Testis (tissue), 3 donors: ENCODE measurements around the gene MPDU1. TPM values are rescaled to one million over a fixed set of nuclear protein-coding genes. Genes with fewer than 3 reads are reported as not detected.

Experiments used
- DNase-seq: peaks from one replicate; pipeline ENCODE4 v3.0.0-alpha.2; 2019
- H3K27ac ChIP-seq, 2 donors: fragments of 200-600 bp; sonication (generic); one replicate each; pipeline ENCODE4 v1.5.1; 2019
- H3K27me3 ChIP-seq: fragments of 200-600 bp; sonication (generic); one replicate; pipeline ENCODE4 v1.5.1; 2019
- H3K36me3 ChIP-seq: fragments of 200-600 bp; sonication (generic); one replicate; pipeline ENCODE4 v1.5.1; 2017; ENCODE audit warnings: low read depth; ENCODE audit errors: missing control alignments
- H3K4me1 ChIP-seq: fragments of 200-600 bp; sonication (generic); one replicate; pipeline ENCODE4 v1.5.1; 2019
- H3K4me3 ChIP-seq, 2 donors: fragments of 200-600 bp; sonication (generic); one replicate each; pipeline ENCODE4 v1.5.1; 2017 to 2019
- H3K9me3 ChIP-seq: fragments of 200-600 bp; sonication (generic); one replicate; pipeline ENCODE4 v1.5.1; 2017
- CTCF ChIP-seq, 3 experiments: fragments of 450-650 bp in 2 of 3; fragments of 200-600 bp in 1 of 3; sonication (generic) in 1 of 3; IDR thresholded peaks; one replicate each; pipeline ENCODE4 v1.5.1; 2016 to 2019; ENCODE audit warnings: antibody characterized with exemption in 3 of 3, mild to moderate bottlenecking in 2 of 3, moderate library complexity in 1 of 3
- POLR2A ChIP-seq: fragments of 450-650 bp; IDR thresholded peaks from one replicate; pipeline ENCODE4 v1.6.1; 2017; ENCODE audit warnings: antibody characterized with exemption, mild to moderate bottlenecking, moderate library complexity
- WGBS, 2 donors: methylation state at CpG; one replicate each; pipeline ENCODE4 v1.1.5; 2018; 5-methylcytosine and 5-hydroxymethylcytosine counted together
- intact Hi-C: fragments of 100-400 bp; cut with DNase I; formaldehyde crosslinking; loops from one replicate; pipeline ENCODE4 v1.15.1; 2023; ENCODE audit warnings: low total_unique reads
- polyA plus RNA-seq: library from polyadenylated mRNA; stranded (reverse); fragments of 350-450 nt; fragmentation: Illumina TruSeq; extraction: RNeasy Lipid Tissue Mini Kit (QIAGEN cat#74804); gene quantifications from one replicate; pipeline ENCODE4 v1.2.3, GENCODE V29; 2014; ENCODE audit warnings: low read depth, low replicate concordance; ENCODE audit not compliant: insufficient read depth
- total RNA-seq, 2 donors: library from RNA; depleted of rRNA; stranded (reverse); fragments of >200 nt; gene quantifications; one replicate each; pipeline ENCODE4 v1.2.3, GENCODE V29; 2016

The MPDU1 gene
- total and polyA plus RNA-seq, 3 donors from 2014 or later: 55.7 to 88.7 (median 60.9) TPM

GRCh38 chr17:7588553-7589203, 5.0 kb downstream of the MPDU1 start:
- Histone ChIP-seq H3K27ac (peak overlapping the region; percentile 28 to 53), H3K9me3 (no peaks in the 10 kb centered on the region), H3K27me3 (no peaks in the 10 kb centered on the region), H3K4me1 (peaks cover 9% of the 10 kb centered on the region), H3K4me3 (peak overlapping the region; percentile 47 to 61), H3K36me3 (no peaks in the 10 kb centered on the region)
- WGBS, 2 donors: 37% methylated on average over 28 of the region's 30 CpGs; no CpG with 5 or more reads in 1 of the 2 donors
- no peak for DNase-seq
- intact Hi-C loops: no loop called here
- TF ChIP-seq CTCF (IDR thresholded peaks at IDR 0.05) (no peak), POLR2A (no peak)

- Histone ChIP-seq H3K9me3 (no peaks in the 10 kb centered on the region), H3K27me3 (no peaks in the 10 kb centered on the region), H3K27ac (peak overlapping the region; percentile 28 to 53), H3K4me1 (peaks cover 8% of the 10 kb centered on the region), H3K4me3 (peak overlapping the region; percentile 47 to 61), H3K36me3 (no peaks in the 10 kb centered on the region)
- 20 to 39% methylated on average over 22 to 23 of the region's 56 CpGs for WGBS, 2 donors
- peak; percentile 90 for DNase-seq
- TF ChIP-seq CTCF (IDR thresholded peaks at IDR 0.05) (peak; percentile 81 to 89 (median 87)), POLR2A (no peak)
- intact Hi-C loops: no loop called here
These were observed 5.7 kb downstream of the MPDU1 start for GRCh38 chr17:7589204-7589868.

DNA sequence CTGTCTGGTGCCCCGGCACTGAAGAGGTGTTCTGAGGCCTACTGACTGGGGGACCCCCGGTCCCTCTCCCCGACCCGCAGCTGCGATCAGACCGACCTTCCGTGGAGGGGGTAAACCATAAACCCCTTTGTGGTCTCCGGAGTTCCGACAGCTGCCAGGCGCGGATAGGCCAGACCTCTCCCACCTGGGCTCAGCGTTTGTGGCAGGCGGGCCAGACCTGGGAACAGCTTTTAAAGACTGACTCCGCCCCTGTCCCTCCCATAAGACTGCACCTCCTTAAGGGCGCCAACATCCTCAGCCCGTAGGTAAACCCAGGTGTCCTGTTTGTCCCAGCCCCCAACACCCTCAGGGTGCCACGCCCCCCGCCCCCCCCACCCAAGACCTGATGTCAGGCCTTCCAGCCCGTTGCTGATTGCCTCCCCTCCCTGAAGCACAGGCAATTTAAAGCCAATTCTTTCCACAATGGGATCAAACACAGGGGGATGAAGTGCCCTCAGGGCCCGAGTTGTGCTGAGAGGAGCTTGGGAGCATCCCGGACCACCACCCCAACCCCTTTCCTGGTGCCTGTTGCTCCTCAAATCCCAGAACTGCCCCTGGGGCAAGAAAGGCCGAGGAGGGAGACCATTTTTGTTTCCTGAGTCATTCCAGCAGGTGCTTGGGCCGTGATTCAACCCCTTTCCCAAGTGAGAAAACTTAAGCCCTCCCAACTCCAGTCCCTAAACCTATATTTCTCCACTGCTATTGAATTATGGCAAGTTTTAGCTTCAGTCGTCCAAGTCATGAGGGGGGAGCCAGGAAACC, 6.4 kb downstream of the MPDU1 start, which contains the start of gene SOX15:
Gene SOX15, minus strand, starts transcription at position 204 of the 801 bp plus-strand sequence. CDS start 418 bp downstream, outside the sequence.
- peaks cover 2% of the 10 kb centered on the region for H3K4me1 ChIP-seq
- no peaks in the 10 kb centered on the region for H3K27me3 ChIP-seq
- 43 to 59% methylated on average over 17 to 24 of the region's 24 CpGs for WGBS, 2 donors
- no peak for TF ChIP-seq POLR2A
- TF ChIP-seq CTCF (IDR thresholded peaks at IDR 0.05): no peak
- no peaks in the 10 kb centered on the region for H3K36me3 ChIP-seq
- DNase-seq: no peak
- intact Hi-C loops: no loop called here
- H3K4me3 ChIP-seq: peak within 1 kb of the TSS; percentile 47 to 61
- H3K9me3 ChIP-seq: no peaks in the 10 kb centered on the region
- peak within 1 kb of the TSS; percentile 28 to 53 for H3K27ac ChIP-seq

DNA sequence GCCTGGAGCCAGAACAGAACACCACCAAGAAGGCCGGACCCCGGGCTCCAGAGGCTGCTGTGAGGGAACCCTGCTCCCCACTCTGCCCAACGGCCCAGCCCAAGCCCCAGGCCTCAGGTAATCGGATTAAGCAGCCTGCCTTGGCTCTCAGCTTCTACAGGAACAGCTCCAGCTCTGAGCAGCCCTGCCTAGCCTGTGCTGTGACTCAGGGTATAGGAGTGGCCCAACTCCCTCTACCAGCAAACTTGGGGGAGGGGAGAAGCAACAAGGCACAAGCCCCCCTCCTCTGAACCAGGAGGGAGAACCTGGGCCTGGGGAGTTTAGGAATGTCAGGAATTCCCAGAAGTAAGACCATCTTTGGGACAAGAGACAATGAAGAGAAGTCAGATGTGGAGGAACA, 7.1 kb downstream of the MPDU1 start:
- Histone ChIP-seq H3K4me1 (peaks cover 2% of the 10 kb centered on the region), H3K36me3 (no peaks in the 10 kb centered on the region), H3K4me3 (no peak overlapping the region), H3K27me3 (no peaks in the 10 kb centered on the region), H3K9me3 (no peaks in the 10 kb centered on the region), H3K27ac (no peak overlapping the region)
- no peak for DNase-seq
- intact Hi-C loops: no loop called here
- WGBS, 2 donors: 53 to 80% methylated on average over 3 to 4 of the region's 4 CpGs
- TF ChIP-seq POLR2A (no peak), CTCF (IDR thresholded peaks at IDR 0.05) (no peak)
